ENCODE results near the gene ATP13A1.

Gene ATP13A1

DNA sequence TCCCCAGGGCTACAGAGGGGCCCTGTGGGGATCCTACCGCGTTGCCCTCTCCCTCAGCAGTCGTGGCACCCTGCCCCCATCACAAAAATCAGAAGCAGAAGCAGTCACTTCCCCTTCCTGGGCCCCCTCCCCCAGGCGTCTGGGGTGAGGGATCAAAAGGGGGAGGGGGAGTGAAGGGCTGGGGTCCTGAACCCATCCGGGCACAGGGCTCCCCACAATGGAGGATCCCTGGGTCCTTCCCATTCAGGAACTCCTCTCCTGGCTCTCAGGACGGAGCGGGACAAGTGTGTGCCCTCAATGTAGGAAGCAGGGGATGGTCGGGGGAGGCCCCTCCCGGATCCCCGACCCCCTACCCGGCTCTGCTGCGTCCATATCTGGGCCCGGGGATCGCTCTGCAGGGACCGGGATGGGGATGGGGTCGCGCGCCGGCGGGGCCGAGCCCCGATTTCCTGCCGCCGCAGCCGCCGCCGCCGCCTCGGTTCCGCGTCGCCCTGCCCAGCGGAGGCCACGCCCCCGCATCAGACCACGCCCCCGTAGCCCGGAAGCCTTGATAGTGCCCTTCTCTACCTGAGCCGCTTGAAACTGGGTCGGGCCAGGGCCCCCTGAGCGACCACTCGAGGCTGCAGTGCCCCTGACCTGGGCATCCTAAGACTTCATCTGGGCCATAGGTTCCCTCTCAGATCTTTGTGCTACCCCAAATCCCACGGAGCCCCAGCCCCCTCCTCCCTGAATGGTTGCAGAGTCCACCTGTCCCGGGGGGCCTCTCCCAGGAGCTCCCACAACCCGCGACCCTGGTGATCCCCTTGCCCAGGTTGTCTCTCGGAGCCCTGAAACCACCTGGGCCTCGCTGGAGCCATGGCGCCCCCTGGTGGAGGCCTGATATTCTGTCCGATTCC, 20.1 kb downstream of the ATP13A1 start, which contains the start of gene GMIP:
GMIP (minus strand) TSS at position 500 of the 896 bp plus-strand sequence; CDS start at position 372, 128 bp downstream.
- peak; percentile 82 for DNase-seq (ENCODE audit: low spot score)

DNA sequence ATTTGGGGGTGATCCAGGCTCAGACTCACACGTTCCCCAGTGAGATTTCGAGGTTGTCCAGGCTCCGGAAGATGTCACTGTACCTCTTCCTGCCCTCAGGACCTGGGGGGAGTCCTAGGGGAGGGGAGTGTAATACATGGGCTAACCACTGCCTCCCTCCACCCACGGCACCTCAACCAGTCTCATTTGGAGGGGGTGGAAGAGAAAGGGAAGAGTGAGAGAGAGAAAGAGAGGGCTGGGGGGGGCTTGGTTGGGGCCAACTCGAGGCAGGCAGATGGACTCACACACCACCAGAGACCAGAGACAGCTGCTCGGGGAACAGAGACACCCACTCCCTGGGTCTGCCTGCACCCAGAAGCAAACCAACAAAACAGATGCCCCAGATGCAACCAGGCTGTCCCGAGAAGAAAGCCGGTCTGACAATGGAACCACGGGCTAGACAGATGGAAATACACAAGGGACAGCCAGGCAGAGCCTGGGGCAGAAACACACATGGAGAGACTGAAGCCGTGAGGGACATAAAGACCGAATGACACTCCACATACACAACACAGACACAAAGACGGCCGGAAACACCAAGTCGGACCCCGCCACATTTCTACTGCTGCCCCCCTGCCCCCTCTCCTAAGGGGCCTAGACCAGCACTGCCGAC, 20.8 kb downstream of the ATP13A1 start:
- peak; percentile 62 for DNase-seq (ENCODE audit: low spot score)

DNA sequence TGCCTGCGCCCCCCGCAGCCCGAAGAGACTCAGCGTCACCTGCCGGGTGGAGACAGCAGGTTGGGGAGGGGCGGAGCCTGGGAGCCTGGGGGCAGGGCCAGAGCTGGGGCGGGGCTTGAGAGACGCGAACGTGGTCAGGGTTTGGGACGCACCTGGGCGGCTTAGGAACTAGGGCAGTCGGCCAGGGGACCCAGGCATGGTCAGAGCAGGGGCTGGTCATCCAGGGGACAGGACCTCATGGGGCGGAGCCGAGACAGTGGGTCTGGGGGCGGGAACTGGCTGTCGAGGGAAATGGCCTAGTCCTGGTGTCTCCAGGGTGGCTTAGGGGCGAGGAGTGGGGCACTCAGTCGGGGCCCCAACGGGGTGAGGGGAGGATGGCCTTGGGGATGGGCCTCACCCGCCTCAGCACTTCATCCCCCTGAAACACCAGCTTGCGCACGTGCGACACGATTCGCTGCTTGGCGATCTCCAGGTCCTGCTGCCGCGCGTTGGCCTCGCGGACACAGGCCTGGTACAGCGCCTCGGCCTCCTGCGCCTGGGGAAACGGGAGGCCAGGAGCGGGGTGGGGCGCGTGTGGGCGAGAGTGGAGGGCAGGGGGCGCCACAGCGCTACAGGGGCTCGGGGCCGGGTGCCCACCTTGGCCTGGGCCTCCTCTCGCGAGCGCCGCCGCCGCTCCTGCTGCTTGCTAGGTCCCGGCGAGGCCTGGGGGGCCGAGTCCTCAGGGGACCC, 25.8 kb downstream of the ATP13A1 start:
- no peak for DNase-seq (ENCODE audit: low spot score)

DNA sequence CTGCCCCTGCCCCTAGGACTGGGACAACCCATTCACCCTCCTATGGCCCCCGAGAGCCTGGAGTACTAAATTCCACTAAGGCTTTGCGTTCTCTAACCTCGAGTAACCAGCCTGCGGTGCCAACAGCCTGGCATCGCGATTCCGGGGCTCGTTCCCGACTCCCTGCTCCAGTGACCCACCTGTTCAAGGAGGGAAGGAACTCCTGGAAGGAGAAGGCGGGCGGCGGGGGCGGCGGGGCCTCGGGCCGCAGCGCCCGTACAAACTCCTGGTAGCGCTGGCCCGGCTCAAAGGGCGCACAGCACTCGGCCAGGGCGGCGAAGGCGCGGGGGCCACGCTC, 26.3 kb downstream of the ATP13A1 start:
- DNase-seq (ENCODE audit: low spot score) = no peak

DNA sequence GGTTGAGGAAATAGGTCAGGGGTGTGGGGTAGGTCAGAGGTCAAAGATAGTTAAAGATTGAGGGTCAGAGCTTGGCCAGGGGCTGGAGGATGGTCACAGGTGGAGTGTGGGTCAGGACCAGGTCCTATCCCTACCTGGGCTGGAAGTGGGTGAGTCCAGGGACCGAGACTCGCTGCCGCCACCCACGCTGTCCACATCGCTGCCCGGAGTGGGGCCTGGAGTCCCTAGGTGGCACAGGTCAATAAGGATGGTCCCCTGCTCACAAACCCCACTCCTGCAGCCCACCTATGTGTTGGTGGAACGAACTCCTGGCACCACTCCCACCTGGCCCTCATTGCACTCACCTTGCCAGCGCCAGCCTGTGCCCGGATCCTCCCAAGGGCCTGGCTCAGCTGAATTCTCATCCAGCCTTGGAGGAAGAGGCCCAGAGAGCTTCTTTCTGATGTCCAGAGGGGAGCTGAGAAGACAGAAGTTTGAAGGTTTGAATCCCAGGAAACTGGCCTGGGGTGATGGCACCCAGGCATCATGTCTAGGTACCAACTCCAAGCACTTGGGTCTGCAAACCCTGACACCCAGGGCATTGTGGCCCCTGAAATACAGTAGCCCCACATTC, 26.8 kb downstream of the ATP13A1 start:
- DNase-seq (ENCODE audit: low spot score) = no peak

DNA sequence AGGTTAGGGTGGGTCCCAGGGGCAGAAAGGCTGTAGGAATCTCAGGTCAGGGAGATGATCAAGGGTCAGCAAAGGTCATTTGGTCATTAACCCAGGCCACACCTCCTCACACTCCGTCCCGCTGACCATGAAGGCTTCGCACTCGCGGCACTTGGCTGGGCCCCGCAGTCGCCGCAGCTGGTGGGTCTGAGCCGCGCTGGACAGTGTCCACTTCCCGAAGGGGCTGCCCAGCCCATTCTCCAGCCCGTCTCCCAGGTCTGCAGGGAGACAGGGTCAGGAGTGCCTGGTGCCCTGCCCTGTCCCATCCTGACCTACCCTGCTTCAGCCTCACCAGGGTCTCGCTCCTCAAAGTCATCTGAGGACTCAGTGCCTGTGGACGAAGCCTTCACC, 28.2 kb downstream of the ATP13A1 start:
- no peak for DNase-seq (ENCODE audit: low spot score)

DNA sequence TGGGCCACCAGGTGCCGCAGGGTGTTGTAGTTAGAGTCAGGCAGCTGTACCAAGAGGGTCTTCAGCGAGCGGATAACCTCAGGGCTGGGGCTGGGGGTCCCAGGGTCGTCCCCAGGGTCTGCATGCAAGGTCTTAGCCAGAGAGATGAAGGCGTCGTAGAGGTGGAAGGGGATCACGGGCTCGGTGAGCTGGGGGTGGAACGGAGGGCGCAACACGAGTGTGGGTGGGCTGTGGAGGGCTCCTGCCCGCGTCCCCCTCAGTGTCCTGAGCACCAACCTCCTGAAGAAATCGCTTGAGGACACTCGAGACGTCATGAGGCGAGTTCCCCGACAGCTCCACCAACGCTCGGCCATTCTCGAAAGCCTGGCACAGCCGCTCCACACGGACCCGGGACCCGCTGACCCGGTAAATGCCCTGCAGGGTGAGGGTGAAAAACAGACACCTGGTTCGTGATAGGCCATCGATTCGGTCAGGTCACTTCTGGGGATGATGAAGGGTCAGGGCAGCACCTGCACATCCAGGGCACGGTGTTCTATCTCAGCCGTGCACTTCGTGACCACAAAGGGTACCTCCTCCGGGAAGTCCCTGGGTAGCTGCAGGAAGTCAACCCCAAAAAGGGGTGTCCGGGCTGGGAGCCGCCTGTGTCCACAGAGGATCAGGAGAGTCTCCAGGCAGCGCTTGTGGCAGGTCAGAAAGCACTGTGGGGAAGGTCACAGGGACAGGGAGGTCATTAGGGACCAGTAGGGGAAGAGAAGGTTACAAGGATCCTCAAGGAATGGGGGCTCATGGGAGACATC, 28.8 kb downstream of the ATP13A1 start:
- no peak for DNase-seq (ENCODE audit: low spot score)

DNA sequence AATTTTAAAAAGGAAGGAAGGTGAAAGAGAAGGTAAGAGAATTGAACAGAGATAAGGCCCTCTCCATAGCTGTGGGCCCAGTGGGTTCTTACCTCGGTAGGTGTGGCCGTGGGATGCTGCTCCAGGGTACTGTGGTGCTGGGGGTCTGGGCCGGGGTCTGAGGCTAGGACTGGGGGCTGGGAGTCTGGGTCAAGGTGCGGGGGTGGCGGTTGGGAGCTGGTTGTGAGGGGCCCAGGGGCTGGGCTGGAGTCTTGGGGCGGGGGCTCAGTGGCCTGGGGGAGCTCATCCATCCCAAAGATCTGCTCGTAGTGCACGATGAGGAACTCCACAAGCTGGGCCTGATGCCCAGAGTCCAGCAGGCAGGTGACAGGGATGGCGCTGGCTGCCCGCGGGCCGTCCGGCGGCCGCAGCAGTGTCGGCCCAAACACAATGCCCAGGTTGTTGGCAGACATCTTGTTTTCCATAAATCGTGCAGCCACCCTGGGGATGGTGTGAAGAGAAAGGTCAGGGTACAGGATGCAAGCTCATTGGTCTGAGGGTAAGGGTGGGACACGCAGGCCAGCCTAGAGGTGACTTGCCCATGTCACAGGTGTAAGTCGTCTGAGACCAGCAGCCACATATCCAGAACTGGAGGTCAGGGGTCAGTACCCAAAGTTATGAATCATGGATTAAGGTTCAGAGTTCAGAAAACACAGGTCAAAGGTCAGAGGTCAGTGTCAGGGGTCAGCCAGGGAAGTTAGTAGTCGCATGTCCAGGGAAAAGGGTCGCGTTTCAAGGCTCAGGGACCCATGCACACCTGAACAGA, 29.6 kb downstream of the ATP13A1 start:
- no peak for DNase-seq (ENCODE audit: low spot score)

DNA sequence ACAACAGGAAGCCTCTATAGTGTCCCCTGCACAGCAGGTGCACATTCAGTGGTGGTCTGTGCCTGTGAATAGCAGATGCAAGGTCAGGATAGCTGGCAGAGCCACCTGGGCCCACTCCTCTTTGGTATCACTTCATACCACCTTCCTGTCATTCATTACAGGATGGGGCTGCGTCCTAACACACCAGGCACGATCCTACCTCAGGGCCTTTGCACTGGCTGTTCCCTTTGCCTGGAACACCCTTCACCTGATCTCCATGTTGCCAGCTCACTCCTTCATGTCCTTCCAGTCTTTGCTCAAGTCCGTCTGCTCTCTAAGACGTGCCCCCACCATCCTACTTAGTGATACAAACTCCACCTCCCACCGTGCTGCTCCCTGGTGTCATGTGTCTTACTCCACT, 30.8 kb downstream of the ATP13A1 start:
- no peak for DNase-seq (ENCODE audit: low spot score)

DNA sequence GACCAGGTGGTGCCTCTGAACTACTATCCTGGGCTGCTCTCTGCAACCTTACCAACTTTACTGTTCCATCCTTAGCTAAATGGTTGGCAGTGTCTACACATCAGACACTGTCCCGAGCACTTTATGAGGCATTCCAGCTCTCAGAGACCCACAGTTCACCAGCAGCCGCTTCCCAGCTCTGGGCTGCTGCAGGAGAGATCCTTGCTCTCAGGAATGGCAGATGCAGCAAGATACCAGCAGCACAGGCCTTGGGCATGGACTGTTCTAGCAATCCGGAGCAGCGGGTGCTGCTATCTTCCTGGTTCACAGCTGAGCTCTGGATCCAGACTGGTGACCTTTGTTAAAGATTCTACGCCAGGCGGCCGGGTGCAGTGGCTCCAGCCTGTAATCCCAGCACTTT, 32.1 kb downstream of the ATP13A1 start:
- no peak for DNase-seq (ENCODE audit: low spot score)

DNA sequence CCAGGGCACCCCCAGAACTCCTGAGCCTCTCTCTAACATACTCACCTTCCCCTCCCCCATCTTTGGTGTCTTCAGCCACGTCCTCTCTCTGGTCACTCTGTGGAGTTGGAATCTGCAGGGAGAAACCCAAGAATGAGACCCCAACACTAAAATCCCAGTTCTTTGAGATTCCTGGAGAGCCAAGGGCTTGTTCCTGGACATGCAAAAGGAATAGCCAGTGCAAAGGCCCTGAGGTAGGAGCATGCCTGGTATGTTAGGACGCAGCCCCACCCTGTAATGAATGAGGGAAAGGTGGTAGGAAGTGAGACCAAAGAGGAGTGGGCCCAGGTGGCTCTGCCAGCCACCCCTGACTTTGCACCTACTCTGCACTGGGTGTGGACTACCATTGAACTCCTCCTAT, 33.0 kb downstream of the ATP13A1 start:
- DNase-seq (ENCODE audit: low spot score) = no peak

DNA sequence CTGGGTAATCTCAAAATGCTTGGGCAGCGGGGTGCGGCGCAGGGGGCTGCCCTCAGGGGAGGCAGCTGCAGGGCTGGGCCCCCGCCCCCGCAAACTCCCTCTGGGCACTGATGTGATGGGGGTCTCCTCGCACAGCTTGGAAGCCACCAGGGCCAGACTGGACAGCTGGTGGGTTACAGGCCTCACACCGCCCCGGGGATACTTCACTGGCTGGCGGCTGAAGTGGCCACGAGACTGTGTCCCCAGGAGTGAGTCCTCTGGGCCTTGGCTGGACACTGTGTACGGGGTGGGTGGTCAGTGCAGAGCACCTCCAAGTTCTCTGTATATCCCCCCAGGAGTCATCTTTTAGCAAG, 33.4 kb downstream of the ATP13A1 start:
- no peak for DNase-seq (ENCODE audit: low spot score)

DNA sequence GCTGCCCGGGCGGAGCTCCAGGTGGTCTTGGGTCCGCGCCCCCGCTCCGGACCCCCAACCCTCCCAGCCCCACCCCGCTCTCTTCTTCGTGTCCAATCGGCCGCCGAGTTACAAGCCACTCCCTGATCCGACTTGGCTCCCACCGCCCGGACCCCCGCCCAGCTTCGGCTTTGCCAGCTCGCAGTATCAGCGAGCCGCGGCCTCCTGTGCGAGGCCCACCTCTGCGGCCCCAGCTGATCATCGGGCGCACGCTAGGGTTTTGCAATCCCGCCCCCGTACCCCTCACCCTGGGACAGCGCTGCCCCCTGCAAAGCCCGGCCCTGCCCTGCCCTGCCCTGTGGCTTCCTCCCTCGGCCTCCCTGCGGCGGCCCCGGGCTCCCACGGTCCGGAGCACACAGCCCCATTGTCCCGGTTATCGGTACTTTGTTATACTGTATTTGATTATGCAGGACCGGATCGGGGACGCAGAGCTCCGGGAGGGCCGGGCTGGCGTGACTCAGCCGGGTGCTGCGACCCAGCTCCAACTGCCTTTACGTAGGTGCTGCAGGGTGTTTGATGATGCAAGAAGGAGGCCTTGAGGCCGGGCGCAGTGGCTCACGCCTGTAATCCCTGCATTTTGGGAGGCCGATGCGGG, 34.9 kb downstream of the ATP13A1 start:
- DNase-seq (ENCODE audit: low spot score) = no peak

DNA sequence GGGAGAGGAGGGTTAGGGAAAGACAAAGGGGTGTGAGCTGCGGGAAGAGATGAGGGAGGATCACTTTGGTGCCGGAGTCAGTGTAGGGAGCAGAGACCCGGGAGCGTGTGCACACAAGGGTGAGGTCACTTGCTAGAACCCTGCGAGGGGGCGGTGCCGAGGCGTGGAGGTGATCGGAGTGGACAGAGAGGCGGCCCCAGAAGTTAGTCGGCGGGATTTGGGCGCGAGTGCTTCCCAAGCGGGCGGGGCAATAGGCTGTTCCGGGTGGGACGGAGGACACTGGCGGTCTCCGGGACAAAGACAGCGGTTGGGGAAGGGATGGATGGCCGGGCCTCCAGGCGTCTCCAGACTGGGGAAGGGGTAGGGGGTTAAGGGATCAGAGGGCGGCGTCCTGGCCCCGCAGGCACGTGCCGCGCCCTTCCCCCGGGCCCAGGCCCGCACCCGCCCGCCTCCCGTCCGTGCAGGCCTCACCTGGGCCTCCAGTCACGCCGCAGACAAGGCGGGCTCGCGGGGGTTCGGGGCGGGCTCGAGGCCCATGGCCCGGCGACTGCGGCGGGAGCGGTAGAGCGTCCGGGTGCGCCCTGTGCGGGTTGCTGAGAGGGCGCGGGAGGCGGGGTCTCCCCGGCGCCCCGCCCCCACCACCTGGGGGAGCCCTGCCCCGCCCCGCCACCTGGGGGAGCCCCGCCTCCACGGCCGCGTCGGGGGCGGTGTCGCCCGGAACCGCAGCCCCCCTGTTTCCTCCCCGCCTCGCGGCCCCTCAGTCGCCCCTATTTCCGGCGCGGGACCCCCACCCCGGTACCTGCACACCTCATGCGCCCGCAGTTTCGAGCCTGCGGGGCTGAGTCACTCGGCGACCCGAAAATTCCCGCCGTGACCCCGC, 35.6 kb downstream of the ATP13A1 start, which contains the start of gene LPAR2:
LPAR2 (minus strand) TSS at position 600 of the 880 bp plus-strand sequence. CDS start 945 bp downstream, outside the sequence.
- DNase-seq (ENCODE audit: low spot score) = peak; percentile 72

DNA sequence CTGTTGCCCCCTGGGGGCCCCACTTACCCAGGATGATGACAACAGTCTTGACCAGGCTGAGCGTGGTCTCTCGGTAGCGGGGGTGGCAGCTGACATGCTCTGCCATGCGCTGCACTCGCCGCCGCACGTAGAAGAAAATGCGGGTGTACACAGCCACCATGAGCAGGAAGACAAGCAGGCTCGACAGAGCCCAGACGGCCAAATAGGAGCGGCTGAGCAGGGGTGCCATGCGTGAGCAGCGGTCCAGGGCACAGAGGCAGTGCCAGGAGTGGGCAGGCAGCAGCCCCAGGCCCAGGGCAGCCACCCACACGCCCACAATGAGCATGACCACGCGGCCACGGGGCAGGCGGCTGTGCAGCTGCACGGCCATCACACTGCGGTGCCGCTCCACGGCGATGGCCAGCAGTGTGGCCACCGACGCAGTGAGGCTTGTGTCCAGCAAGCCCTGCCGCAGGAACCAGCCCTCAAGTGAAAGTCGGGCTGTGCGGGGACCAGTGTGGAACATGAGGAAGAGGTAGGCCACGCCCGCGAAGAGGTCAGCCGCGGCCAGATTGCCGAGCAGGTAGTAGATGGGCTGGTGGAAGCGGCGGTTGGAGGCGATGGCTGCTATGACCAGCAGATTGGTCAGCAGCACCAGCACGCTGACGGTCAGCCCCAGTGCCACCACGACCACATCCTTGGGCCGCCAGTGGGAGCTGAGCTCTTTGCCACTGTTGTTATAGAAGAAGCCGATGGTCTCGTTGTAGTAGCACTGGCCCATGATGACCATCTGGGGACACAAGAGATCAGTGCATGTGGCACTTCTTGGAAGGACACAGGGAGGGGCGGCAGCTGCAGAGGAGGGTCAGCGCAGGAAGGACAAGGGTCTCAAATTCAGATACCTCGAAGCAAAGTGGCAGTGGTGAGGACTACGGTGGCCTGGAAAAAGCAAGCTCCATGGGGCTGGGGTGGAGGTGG, 36.7 kb downstream of the ATP13A1 start:
- DNase-seq (ENCODE audit: low spot score) = no peak

DNA sequence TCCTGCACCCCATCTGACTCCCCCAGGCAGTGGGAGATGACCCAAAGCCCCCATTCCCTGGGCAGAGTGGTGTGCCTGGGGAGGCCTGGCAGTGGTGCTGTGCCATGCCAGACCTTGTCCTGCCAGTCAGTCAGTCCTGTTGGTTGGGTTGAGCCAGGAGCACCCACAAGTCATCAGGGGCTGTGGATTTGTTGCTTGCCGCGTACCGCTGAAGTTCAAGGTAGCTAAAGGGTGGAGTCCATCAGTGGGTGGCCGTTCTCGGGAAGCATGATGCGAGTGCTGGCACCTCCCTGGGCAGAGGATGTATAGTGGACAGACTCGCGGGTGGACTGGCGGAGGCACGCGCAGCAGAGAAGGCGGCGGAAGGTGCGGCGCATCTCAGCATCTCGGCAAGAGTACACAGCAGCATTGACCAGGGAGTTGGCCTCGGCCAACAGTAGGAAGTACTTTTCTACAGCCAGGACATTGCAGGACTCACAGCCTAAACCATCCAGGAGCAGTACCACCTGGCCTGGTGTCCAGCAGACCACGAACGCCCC, 39.4 kb downstream of the ATP13A1 start:
- no peak for DNase-seq (ENCODE audit: low spot score)

DNA sequence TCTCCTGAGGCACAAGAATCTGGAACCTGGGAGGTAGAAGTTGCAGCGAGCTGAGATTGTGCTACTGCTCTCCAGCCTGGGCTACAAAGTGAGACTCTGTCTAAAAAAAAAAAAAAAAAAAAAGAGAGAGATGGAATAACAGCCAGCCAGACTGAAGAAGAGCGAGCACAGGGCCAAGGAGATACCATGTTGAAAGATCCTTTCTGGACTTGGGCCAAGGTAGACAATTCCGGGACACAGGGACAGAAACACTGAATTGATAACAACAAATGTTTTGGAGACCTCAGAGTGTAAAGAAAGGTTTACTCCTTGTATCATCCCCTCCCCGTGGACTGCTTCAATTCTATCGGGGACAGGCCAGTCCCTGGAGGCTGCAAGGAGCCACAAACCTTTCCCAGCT, 40.1 kb downstream of the ATP13A1 start:
- DNase-seq (ENCODE audit: low spot score) = no peak

DNA sequence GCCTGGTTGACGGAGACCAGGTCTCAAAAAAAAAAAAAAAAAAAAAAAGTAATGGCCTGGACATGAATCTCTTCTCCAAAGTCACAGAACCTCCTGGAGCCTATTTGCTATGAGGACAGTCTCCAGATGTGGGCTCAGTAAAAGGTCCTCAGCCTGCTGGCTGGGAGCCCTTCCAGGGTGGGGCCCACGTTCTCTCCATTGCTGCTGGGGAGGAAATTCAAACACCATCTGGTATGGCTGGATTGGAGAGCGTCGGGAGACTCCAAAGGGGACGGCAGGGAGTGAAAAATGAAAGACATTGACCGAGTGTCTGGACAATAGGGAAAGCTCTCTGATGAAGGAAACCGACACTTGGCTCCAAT, 43.6 kb downstream of the ATP13A1 start:
- DNase-seq (ENCODE audit: low spot score) = no peak

Data from NAMALWA (cell line).